ENCODE data around the gene FBP2.

The FBP2 gene

GRCh38 chr9:94612071-94612470 is 18.4 kb upstream of the FBP2 start:
- ChIA-PET CTCF (no interaction called here), POLR2A (ENCODE audit: low non-redundant PET) (no interaction called here)
- no peak overlapping the region for H3K27ac ChIP-seq
- no peak for DNase-seq (ENCODE audit: low spot score)
- no peak for TF ChIP-seq CTCF (conservative IDR thresholded peaks at IDR 0.05; ENCODE audit: low read depth)

GRCh38 chr9:94611638-94612068 is 18.0 kb upstream of the FBP2 start:
- CTCF ChIA-PET: no interaction called here
- no peak for TF ChIP-seq CTCF (conservative IDR thresholded peaks at IDR 0.05; ENCODE audit: low read depth)

GRCh38 chr9:94610181-94610606 is 16.6 kb upstream of the FBP2 start:
- no peak overlapping the region for H3K27ac ChIP-seq
- CTCF ChIA-PET: interaction anchor here (0.8 to 1.1 kb wide), 2 partner anchors 10 to 517 kb away, joined by 3 read pairs; no protein-coding TSS in a partner anchor
- TF ChIP-seq CTCF (conservative IDR thresholded peaks at IDR 0.05; ENCODE audit: low read depth): no peak
- POLR2A ChIA-PET (ENCODE audit: low non-redundant PET): no interaction called here
- DNase-seq (ENCODE audit: low spot score): no peak

More at GRCh38 chr9:94611638-94612068, 18.0 kb upstream of the FBP2 start:
- POLR2A ChIA-PET (ENCODE audit: low non-redundant PET): no interaction called here
- DNase-seq (ENCODE audit: low spot score): no peak
- no peak overlapping the region for H3K27ac ChIP-seq

- TF ChIP-seq CTCF (conservative IDR thresholded peaks at IDR 0.05; ENCODE audit: low read depth): no peak
- H3K27ac ChIP-seq: no peak overlapping the region
- no peak for DNase-seq (ENCODE audit: low spot score)
- POLR2A ChIA-PET (ENCODE audit: low non-redundant PET): no interaction called here
- CTCF ChIA-PET: no interaction called here
Measured at GRCh38 chr9:94607423-94607691, 13.7 kb upstream of the FBP2 start.

- H3K27ac ChIP-seq: no peak overlapping the region
- no peak for TF ChIP-seq CTCF (conservative IDR thresholded peaks at IDR 0.05; ENCODE audit: low read depth)
- POLR2A ChIA-PET (ENCODE audit: low non-redundant PET): no interaction called here
- CTCF ChIA-PET: interaction anchor here (0.9 kb wide), 1 partner anchor 52 kb away, joined by 4 read pairs; the partner anchor contains the start of gene PCAT7
- no peak for DNase-seq (ENCODE audit: low spot score)
Measured at GRCh38 chr9:94606646-94607422, 13.2 kb upstream of the FBP2 start.

- peak; percentile 96 for DNase-seq (ENCODE audit: low spot score)
- ChIA-PET CTCF (interaction anchor here (0.6 to 1.2 kb wide), 4 partner anchors 38 to 52 kb away, joined by 3 to 8 read pairs (median 3); partner anchors contain the start of gene PCAT7), POLR2A (ENCODE audit: low non-redundant PET) (no interaction called here)
- no peak overlapping the region for H3K27ac ChIP-seq
- peak; percentile 88 for TF ChIP-seq CTCF (conservative IDR thresholded peaks at IDR 0.05; ENCODE audit: low read depth)
Measured at GRCh38 chr9:94603259-94604160, 9.9 kb upstream of the FBP2 start.
